ENCODE results near the gene ASS1.

Gene ASS1

GRCh38 chr9:130450344-130451003 is 5.7 kb downstream of the ASS1 start:
- peaks cover 0 to 67% (median 48%) of the 10 kb centered on the region in 4 donors for H3K4me1 ChIP-seq
- intact Hi-C loops (cut with DNase I; ENCODE audit: low total_unique reads) = no loop called here
- H3K36me3 ChIP-seq = no peaks in the 10 kb centered on the region
- H3K27ac ChIP-seq = peak overlapping the region in 1 of 2 donors; percentile 39
- TF ChIP-seq CTCF (IDR thresholded peaks at IDR 0.05) = no peak
- no peaks in the 10 kb centered on the region for H3K9me3 ChIP-seq
- H3K4me3 ChIP-seq = no peak overlapping the region
- H3K27me3 ChIP-seq = no peaks in the 10 kb centered on the region
- DNase-seq = no peak

GRCh38 chr9:130451004-130451390 is 6.2 kb downstream of the ASS1 start:
- H3K4me1 ChIP-seq = peaks cover 0 to 62% (median 44%) of the 10 kb centered on the region in 4 donors
- no peak for DNase-seq
- H3K9me3 ChIP-seq = no peaks in the 10 kb centered on the region
- no peaks in the 10 kb centered on the region for H3K27me3 ChIP-seq
- H3K27ac ChIP-seq = peak overlapping the region; percentile 13 to 39
- intact Hi-C loops (cut with DNase I; ENCODE audit: low total_unique reads) = no loop called here
- no peak overlapping the region for H3K4me3 ChIP-seq
- no peak for TF ChIP-seq CTCF (IDR thresholded peaks at IDR 0.05)
- H3K36me3 ChIP-seq = no peaks in the 10 kb centered on the region

GRCh38 chr9:130451509-130452388 is 7.0 kb downstream of the ASS1 start:
- H3K36me3 ChIP-seq = no peaks in the 10 kb centered on the region
- peak in 1 of 2 experiments; percentile 20 for TF ChIP-seq CTCF (IDR thresholded peaks at IDR 0.05)
- intact Hi-C loops (cut with DNase I; ENCODE audit: low total_unique reads) = no loop called here

GRCh38 chr9:130452835-130453234 is 8.1 kb downstream of the ASS1 start:
- TF ChIP-seq CTCF (IDR thresholded peaks at IDR 0.05) = no peak
- Histone ChIP-seq H3K27me3 (no peaks in the 10 kb centered on the region), H3K4me3 (no peak overlapping the region), H3K27ac (no peak overlapping the region), H3K9me3 (no peaks in the 10 kb centered on the region), H3K4me1 (peaks cover 0 to 43% (median 25%) of the 10 kb centered on the region in 4 donors), H3K36me3 (no peaks in the 10 kb centered on the region)
- no peak for DNase-seq
- intact Hi-C loops (cut with DNase I; ENCODE audit: low total_unique reads) = no loop called here

More at GRCh38 chr9:130451509-130452388, 7.0 kb downstream of the ASS1 start:
- Histone ChIP-seq H3K27me3 (no peaks in the 10 kb centered on the region), H3K9me3 (no peaks in the 10 kb centered on the region), H3K27ac (peak overlapping the region; percentile 13 to 39), H3K4me1 (peaks cover 0 to 54% (median 36%) of the 10 kb centered on the region in 4 donors), H3K4me3 (no peak overlapping the region)
- peak; percentile 61 to 91 for DNase-seq

GRCh38 chr9:130453487-130453886 is 8.7 kb downstream of the ASS1 start:
- no peak for TF ChIP-seq CTCF (IDR thresholded peaks at IDR 0.05)
- no peak for DNase-seq
- H3K27ac ChIP-seq = no peak overlapping the region
- peaks cover 0 to 39% (median 25%) of the 10 kb centered on the region in 4 donors for H3K4me1 ChIP-seq
- peaks cover 0 to 4% (median 4%) of the 10 kb centered on the region in 3 donors for H3K36me3 ChIP-seq
- no peak overlapping the region for H3K4me3 ChIP-seq
- H3K9me3 ChIP-seq = no peaks in the 10 kb centered on the region
- intact Hi-C loops (cut with DNase I; ENCODE audit: low total_unique reads) = no loop called here
- no peaks in the 10 kb centered on the region for H3K27me3 ChIP-seq
